ENCODE results near the gene GOLGA7B.

DNA sequence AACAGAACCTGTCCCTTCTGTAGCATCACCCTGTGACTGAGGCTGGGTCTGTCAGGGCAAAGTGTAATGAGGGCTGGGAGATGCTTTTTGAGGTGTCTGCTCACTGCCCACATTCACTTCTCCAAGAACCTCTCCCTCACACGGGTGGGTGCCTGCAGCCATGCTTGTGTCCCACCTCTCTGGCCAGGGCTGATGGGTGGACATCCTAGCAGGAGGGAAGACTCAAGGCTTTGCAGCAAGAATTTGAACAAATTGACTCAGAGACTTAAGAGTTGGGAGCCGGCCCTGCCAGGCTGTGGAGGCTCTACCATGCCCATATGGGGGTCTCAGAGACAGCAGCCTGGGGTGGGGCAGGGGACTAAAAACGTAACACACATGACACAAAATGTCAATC is 33.4 kb downstream of the GOLGA7B start:
- TF ChIP-seq, protein P1, sequence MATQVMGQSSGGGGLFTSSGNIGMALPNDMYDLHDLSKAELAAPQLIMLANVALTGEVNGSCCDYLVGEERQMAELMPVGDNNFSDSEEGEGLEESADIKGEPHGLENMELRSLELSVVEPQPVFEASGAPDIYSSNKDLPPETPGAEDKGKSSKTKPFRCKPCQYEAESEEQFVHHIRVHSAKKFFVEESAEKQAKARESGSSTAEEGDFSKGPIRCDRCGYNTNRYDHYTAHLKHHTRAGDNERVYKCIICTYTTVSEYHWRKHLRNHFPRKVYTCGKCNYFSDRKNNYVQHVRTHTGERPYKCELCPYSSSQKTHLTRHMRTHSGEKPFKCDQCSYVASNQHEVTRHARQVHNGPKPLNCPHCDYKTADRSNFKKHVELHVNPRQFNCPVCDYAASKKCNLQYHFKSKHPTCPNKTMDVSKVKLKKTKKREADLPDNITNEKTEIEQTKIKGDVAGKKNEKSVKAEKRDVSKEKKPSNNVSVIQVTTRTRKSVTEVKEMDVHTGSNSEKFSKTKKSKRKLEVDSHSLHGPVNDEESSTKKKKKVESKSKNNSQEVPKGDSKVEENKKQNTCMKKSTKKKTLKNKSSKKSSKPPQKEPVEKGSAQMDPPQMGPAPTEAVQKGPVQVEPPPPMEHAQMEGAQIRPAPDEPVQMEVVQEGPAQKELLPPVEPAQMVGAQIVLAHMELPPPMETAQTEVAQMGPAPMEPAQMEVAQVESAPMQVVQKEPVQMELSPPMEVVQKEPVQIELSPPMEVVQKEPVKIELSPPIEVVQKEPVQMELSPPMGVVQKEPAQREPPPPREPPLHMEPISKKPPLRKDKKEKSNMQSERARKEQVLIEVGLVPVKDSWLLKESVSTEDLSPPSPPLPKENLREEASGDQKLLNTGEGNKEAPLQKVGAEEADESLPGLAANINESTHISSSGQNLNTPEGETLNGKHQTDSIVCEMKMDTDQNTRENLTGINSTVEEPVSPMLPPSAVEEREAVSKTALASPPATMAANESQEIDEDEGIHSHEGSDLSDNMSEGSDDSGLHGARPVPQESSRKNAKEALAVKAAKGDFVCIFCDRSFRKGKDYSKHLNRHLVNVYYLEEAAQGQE (IDR thresholded peaks at IDR 0.05; ENCODE audit: insufficient replicate concordance, low read depth), result no peak
- TF ChIP-seq CTCF (IDR thresholded peaks at IDR 0.05; ENCODE audit: insufficient read depth, low read length) (no peak), POLR2AphosphoS5 (IDR thresholded peaks at IDR 0.05; ENCODE audit: low read depth) (no peak), GABPA (IDR thresholded peaks at IDR 0.05; ENCODE audit: low read depth) (no peak), SPI1 (IDR thresholded peaks at IDR 0.05; ENCODE audit: borderline replicate concordance, low read depth) (no peak)

Data from HL-60 (cell line).